HG03280 (cell line): Measurements from ENCODE around the gene SAT1.

Experiments used
- ATAC-seq: cut with Tn5 transposase; IDR thresholded peaks from one replicate; pipeline ENCODE4 v1.9.1; 2021; ENCODE audit warnings: mild to moderate bottlenecking, moderate library complexity; ENCODE audit not compliant: unreplicated experiment

SAT1 gene

DNA sequence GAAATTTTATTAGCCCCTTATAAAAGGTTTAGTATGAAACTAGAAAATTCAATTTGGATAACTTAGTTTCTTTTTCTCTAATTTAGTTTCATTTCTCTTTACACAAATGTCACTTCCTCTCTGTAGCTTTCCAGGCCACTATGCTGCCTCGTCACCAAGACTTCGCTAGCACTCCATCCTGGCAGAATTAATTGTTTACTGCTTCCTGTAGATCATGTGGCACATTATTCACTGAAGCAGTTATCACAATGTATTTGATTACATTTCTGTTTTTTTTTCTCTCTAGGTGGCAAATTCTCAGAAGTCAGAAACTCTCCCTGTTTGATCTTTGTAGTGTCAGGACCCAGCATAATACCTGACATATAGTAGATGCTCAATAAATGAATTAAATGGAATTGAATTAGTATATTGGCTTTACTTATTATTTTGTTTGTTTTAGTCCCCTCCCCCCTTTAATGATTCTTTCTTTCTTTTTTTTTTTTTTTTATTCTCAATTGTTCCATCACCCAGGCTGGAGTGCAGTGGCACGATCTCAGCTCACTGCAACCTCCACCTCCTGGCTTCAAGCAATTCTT, 9.3 kb upstream of the SAT1 start:
- ATAC-seq: peak; percentile 87

GRCh38 chrX:23776363-23776762, 6.6 kb upstream of the SAT1 start:
- no peak for ATAC-seq

DNA sequence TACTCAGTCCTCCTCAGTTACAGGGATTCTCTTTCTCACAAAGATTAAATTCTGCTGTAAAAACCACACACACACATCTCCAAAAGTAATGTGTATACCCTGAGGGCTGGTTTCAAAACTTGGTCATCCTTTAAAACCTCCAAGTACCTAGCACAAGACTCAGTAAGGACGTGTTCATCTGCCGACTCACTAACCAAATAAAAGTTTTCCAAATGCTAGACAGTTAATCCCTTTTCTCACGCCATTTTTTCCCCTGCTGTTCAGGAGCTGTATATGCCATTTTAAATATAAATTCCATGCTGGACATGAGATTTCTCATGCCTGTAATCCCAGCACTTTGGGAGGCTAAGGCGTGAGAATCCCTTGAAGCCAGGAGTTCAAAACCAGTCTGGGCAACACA, 3.9 kb upstream of the SAT1 start:
- no peak for ATAC-seq

DNA sequence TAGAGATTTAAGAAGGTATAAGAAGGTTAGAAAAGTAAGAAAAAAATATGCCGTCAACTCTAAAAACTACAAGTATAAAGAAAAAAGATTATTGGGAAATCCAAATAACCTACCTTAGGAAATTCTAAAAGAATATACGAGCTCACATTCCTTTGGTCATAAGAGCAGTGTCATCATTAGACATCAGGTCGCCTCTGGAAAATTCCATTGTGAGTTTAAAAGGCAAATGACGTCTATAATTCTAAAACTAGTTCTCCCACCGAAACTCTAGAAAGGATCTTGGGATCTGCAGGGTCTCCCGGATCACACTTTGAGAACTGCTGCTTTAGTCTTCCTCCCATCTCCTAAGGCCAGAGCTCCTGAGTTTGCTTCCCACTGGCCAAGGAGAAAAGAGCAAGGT, 518 bp upstream of the SAT1 start:
- ATAC-seq: no peak

DNA sequence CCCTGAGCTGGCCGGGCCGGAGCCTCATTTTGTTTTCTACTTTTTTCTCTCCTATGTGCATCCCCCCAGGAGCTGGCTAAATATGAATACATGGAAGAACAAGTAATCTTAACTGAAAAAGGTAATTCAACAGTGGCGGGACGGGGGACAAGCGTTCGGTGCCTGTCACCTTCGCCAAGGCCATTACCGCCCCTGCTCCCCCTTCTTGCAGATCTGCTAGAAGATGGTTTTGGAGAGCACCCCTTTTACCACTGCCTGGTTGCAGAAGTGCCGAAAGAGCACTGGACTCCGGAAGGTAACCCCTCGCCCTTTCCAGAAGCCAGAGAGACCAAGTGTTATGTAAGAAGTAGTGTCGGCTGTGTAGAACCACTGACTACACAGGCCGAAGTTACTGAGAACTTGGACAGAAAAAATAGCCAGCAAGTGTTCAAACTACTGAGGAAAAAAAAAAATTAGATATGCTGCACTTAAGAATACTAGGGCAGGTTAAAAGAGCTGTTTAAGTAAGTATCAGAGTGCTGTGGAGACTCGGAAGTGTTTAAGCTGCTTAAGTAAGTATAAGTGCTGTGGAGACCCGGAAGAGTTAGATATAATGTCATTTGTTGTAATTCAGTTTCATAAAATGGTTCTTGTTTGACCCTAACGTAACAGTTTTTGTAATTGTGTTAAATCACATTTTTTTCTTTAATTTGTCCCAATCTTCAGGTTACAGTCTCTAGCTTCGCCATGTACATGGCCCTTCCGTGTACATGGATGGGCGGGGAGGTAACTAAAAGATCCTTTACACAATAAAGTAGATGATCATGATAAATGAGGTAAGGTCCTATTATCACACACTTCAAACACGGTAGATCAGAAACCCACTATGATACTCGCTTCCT, 856 bp downstream of the SAT1 start:
- ATAC-seq: no peak

DNA sequence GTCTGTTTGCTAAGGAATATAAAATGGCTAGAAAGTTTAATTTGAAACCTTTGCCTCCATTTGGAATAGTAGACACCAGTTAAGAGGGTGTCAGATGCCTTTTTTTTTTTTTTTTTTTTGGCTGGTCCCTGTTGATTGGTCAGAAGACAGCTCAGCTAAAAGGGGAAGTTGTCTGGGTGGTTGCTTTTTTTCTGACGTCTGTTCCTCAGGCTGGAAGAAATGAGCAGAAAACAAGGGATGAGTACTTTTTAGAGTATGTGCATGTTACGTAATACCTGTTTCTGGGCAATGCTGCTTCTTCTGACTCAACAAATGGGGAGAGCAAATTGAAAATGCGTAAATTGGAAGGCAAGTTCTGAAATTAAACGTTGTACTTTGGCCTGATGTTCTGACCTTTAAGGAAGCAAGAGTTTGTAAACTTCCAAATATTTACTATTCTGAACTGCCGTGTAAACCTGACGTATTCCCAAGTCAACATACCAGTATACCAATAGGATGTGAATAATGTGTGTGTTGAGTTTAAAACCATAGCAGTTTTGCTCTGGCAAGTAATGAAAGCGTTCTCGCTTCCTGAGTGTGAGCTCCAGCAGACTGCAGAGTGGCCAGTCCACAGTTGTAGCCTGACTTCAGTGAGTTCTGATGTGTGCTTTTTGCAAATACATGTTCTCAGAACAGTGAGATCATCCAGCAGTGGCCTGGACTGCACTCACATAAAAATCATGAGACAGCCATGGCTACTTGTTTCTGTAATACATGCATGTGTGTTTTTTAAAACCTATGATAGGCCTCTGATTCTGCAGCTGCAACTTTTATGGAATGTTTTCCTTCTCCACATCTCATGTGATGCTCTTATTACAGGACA, 1.7 kb downstream of the SAT1 start:
- ATAC-seq: no peak

- ATAC-seq: no peak
Measured at GRCh38 chrX:23785580-23785979, 2.6 kb downstream of the SAT1 start.

GRCh38 chrX:23786268-23786815, 3.4 kb downstream of the SAT1 start:
- no peak for ATAC-seq

- no peak for ATAC-seq
Measured at GRCh38 chrX:23787745-23788118, 4.8 kb downstream of the SAT1 start.

GRCh38 chrX:23788521-23788920, 5.5 kb downstream of the SAT1 start:
- ATAC-seq: no peak

- no peak for ATAC-seq
Measured at GRCh38 chrX:23788946-23789345, 6.0 kb downstream of the SAT1 start.

- ATAC-seq: no peak
Measured at GRCh38 chrX:23789386-23790154, 6.6 kb downstream of the SAT1 start.

- ATAC-seq: no peak
Measured at GRCh38 chrX:23790155-23790497, 7.2 kb downstream of the SAT1 start.

DNA sequence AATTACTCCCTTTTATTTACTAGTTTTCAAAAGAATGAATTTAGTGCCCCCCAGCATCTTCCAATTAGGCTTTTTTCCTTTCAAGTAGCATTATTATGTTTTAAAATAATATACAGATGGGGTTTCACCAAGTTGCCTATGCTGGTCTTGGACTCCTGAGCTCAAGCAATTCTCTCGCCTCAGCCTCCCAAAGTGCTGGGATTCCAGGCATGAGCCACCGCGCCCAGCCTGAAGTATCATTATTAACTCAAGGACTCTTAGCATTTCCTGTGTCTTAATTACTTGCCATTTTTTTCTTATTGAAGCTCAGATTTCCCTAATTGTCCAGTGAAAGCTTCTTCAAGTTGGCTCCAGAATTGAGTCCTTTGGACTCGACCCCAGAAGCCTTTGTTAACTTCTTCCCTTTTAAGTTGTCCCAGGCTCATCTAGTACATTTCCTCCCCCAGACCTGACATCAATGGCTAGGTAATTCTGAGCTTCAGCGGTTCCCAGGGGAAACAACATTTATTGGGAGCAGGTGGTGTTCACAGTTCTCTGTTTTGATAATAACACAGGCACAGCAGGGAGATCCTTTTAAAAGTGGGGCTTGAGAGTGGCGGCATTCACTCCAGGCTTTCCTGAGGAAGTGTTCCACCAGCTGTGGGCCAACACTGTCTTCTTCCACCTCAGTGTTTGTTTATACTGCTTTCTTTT, 10.0 kb downstream of the SAT1 start:
- no peak for ATAC-seq

- ATAC-seq: no peak
Measured at GRCh38 chrX:23795221-23795620, 12.2 kb downstream of the SAT1 start.

GRCh38 chrX:23797371-23798128, 14.6 kb downstream of the SAT1 start:
- no peak for ATAC-seq

GRCh38 chrX:23799469-23800065, 16.6 kb downstream of the SAT1 start:
- no peak for ATAC-seq

GRCh38 chrX:23802431-23802830, 19.5 kb downstream of the SAT1 start:
- no peak for ATAC-seq

- no peak for ATAC-seq
Measured at GRCh38 chrX:23803931-23804381, 21.0 kb downstream of the SAT1 start.
